IMR-90 (cell line): ENCODE data around the gene ALDH1A2. TPM values are rescaled to one million over a fixed set of nuclear protein-coding genes. Genes with fewer than 3 reads are reported as not detected.

Source experiments
- ATAC-seq: fragments of 200-7000 bp; cut with Tn5 transposase; 2 replicates; pipeline ENCODE4 v1.9.1; 2020; ENCODE audit warnings: low read depth, mild to moderate bottlenecking, moderate library complexity
- BruUV-seq: library from RNA; stranded (reverse); fragments of 400-500 nt; replicated peaks from 2 replicates; lab custom pipeline; 2021; lab: Mats Ljungman, UMichigan
- CTCF ChIA-PET: fragments of 300-600 bp; formaldehyde crosslinking; extraction: SDS; loops from one replicate; lab custom pipeline; 2021; ENCODE audit warnings: antibody characterized with exemption; lab: Yijun Ruan, JAX
- POLR2A ChIA-PET: fragments of 300-600 bp; sonication (Branson Sonifier 250); formaldehyde crosslinking; loops from one replicate; lab custom pipeline; 2022; ENCODE audit warnings: antibody characterized with exemption; ENCODE audit not compliant: unreplicated experiment; lab: Charles Lee
- DNase-seq: peaks from one replicate; pipeline ENCODE4 v3.0.0; 2013
- H2AFZ ChIP-seq: replicated peaks from 2 replicates; pipeline ENCODE3; 2013; ENCODE audit warnings: low read length, mild to moderate bottlenecking; ENCODE audit not compliant: poor library complexity
- H2AK5ac ChIP-seq: 2 replicates; pipeline ENCODE4 v1.6.1; 2013; ENCODE audit warnings: low read depth, low read length, inconsistent platforms
- H2AK9ac ChIP-seq: replicated peaks from 2 replicates; pipeline ENCODE3; 2013; ENCODE audit warnings: mild to moderate bottlenecking, low read depth, low read length, moderate library complexity; ENCODE audit not compliant: poor library complexity
- H2BK120ac ChIP-seq: 2 replicates; pipeline ENCODE4 v1.6.1; 2013; ENCODE audit warnings: low read depth, low read length, inconsistent platforms
- H2BK15ac ChIP-seq: 3 replicates; pipeline ENCODE4 v1.6.1; 2013; ENCODE audit warnings: low read depth, low read length, inconsistent platforms
- H2BK20ac ChIP-seq: 2 replicates; pipeline ENCODE4 v1.6.1; 2013; ENCODE audit warnings: low read depth, mild to moderate bottlenecking, inconsistent platforms, low read length, moderate library complexity
- H2BK5ac ChIP-seq: 2 replicates; pipeline ENCODE4 v1.6.1; 2013; ENCODE audit warnings: mild to moderate bottlenecking, low read depth, low read length, inconsistent platforms; ENCODE audit not compliant: poor library complexity, severe bottlenecking
- H3K14ac ChIP-seq: replicated peaks from 2 replicates; pipeline ENCODE4 v1.6.1; 2013; ENCODE audit warnings: low read depth, low read length, inconsistent platforms
- H3K18ac ChIP-seq: 2 replicates; pipeline ENCODE4 v1.6.1; 2013; ENCODE audit warnings: low read depth, low read length, control low read depth
- H3K23ac ChIP-seq: 2 replicates; pipeline ENCODE4 v1.6.1; 2013; ENCODE audit warnings: low read depth, low read length, inconsistent platforms
- H3K27ac ChIP-seq: 2 replicates; pipeline ENCODE4 v1.5.1; 2013; ENCODE audit warnings: mild to moderate bottlenecking, control low read depth, low read length; ENCODE audit not compliant: insufficient read depth
- H3K27me3 ChIP-seq: 2 replicates; pipeline ENCODE4 v1.6.1; 2013; ENCODE audit warnings: low read length; ENCODE audit not compliant: control insufficient read depth, insufficient read depth
- H3K36me3 ChIP-seq: 2 replicates; pipeline ENCODE4 v1.6.1; 2013; ENCODE audit warnings: low read length, mixed read lengths; ENCODE audit not compliant: control insufficient read depth, insufficient read depth
- H3K4ac ChIP-seq: 2 replicates; pipeline ENCODE4 v1.6.1; 2013; ENCODE audit warnings: low read depth, low read length, inconsistent platforms
- H3K4me1 ChIP-seq: 2 replicates; pipeline ENCODE4 v1.6.1; 2013; ENCODE audit warnings: low read length, mixed read lengths; ENCODE audit not compliant: control insufficient read depth, insufficient read depth
- H3K4me2 ChIP-seq: 2 replicates; pipeline ENCODE4 v1.6.1; 2013; ENCODE audit warnings: low read depth, mild to moderate bottlenecking, control low read depth, low read length, moderate library complexity
- H3K4me3 ChIP-seq: 2 replicates; pipeline ENCODE4 v1.5.1; 2013; ENCODE audit warnings: low read depth, mild to moderate bottlenecking, control low read depth, low read length, moderate library complexity; ENCODE audit not compliant: insufficient read depth
- H3K56ac ChIP-seq: 2 replicates; pipeline ENCODE4 v1.6.1; 2013; ENCODE audit warnings: low read length, inconsistent platforms; ENCODE audit not compliant: insufficient read depth; ENCODE audit errors: extremely low read depth
- H3K79me1 ChIP-seq, 2 experiments: 2 replicates each; pipeline ENCODE4 v1.6.1; 2013; ENCODE audit warnings: low read length in 2 of 2, inconsistent platforms in 1 of 2, low read depth in 1 of 2
- H3K9ac ChIP-seq: 2 replicates; pipeline ENCODE4 v1.6.1; 2013; ENCODE audit warnings: low read depth, low read length, control low read depth
- H3K9me1 ChIP-seq: 2 replicates; pipeline ENCODE4 v1.6.1; 2013; ENCODE audit warnings: low read length, inconsistent platforms; ENCODE audit not compliant: insufficient read depth
- H3K9me3 ChIP-seq: 2 replicates; pipeline ENCODE4 v1.6.1; 2013; ENCODE audit warnings: low read length; ENCODE audit not compliant: control insufficient read depth, insufficient read depth
- H4K20me1 ChIP-seq: 2 replicates; pipeline ENCODE4 v1.6.1; 2013; ENCODE audit warnings: low read length, inconsistent platforms; ENCODE audit not compliant: insufficient read depth
- H4K5ac ChIP-seq: 2 replicates; pipeline ENCODE4 v1.6.1; 2013; ENCODE audit warnings: mild to moderate bottlenecking, low read depth, low read length, control low read depth
- H4K8ac ChIP-seq, 2 experiments: 2 replicates each; pipeline ENCODE4 v1.6.1; 2013; ENCODE audit warnings: low read depth in 2 of 2, low read length in 2 of 2, control low read depth in 1 of 2, inconsistent platforms in 1 of 2
- H4K91ac ChIP-seq: 2 replicates; pipeline ENCODE4 v1.6.1; 2013; ENCODE audit warnings: low read depth, low read length, inconsistent platforms; ENCODE audit not compliant: insufficient read depth
- BHLHE40 ChIP-seq: fragments of 150-350 bp; IDR thresholded peaks from 2 replicates; pipeline ENCODE4 v1.6.1; 2016; ENCODE audit warnings: mild to moderate bottlenecking, low read depth, low read length
- CEBPB ChIP-seq: IDR thresholded peaks from 2 replicates; pipeline ENCODE4 v1.6.1; 2012; ENCODE audit warnings: low read depth, low read length, improper control_type of control experiment
- CHD1 ChIP-seq: IDR thresholded peaks from 2 replicates; pipeline ENCODE4 v1.6.1; 2012; ENCODE audit warnings: low read depth, low read length, improper control_type of control experiment
- CTCF ChIP-seq: conservative IDR thresholded peaks from 2 replicates; pipeline ENCODE4 v1.5.1; 2012; ENCODE audit warnings: mild to moderate bottlenecking, low read depth, low read length, improper control_type of control experiment
- ELK1 ChIP-seq: fragments of 150-350 bp; IDR thresholded peaks from 2 replicates; pipeline ENCODE4 v1.6.1; 2016; ENCODE audit warnings: low read depth, mild to moderate bottlenecking, low read length, moderate library complexity, borderline replicate concordance
- FOS ChIP-seq: fragments of 150-350 bp; IDR thresholded peaks from 2 replicates; pipeline ENCODE4 v1.6.1; 2016; ENCODE audit warnings: low read depth, low read length
- MAFK ChIP-seq: IDR thresholded peaks from 2 replicates; pipeline ENCODE4 v1.6.1; 2012; ENCODE audit warnings: low read depth, low read length, improper control_type of control experiment
- MAZ ChIP-seq: IDR thresholded peaks from 2 replicates; pipeline ENCODE4 v1.6.1; 2012; ENCODE audit warnings: low read depth, mild to moderate bottlenecking, low read length, improper control_type of control experiment, moderate library complexity, borderline replicate concordance
- MXI1 ChIP-seq: IDR thresholded peaks from 2 replicates; pipeline ENCODE4 v1.6.1; 2012; ENCODE audit warnings: low read depth, mild to moderate bottlenecking, low read length, moderate library complexity, borderline replicate concordance
- NFE2L2 ChIP-seq: fragments of 150-350 bp; IDR thresholded peaks from 2 replicates; pipeline ENCODE4 v1.6.1; 2016; ENCODE audit warnings: low read depth, mild to moderate bottlenecking, low read length
- POLR2A ChIP-seq: IDR thresholded peaks from 2 replicates; pipeline ENCODE4 v1.6.1; 2012; ENCODE audit warnings: mild to moderate bottlenecking, low read depth, low read length
- RAD21 ChIP-seq: IDR thresholded peaks from 2 replicates; pipeline ENCODE4 v1.6.1; 2012; ENCODE audit warnings: low read length, improper control_type of control experiment
- RCOR1 ChIP-seq: IDR thresholded peaks from 2 replicates; pipeline ENCODE4 v1.6.1; 2012; ENCODE audit warnings: mild to moderate bottlenecking, low read length, improper control_type of control experiment; ENCODE audit not compliant: insufficient replicate concordance
- RFX5 ChIP-seq: IDR thresholded peaks from 2 replicates; pipeline ENCODE4 v1.8.0; 2012; ENCODE audit warnings: low read depth, mild to moderate bottlenecking, low read length, moderate library complexity
- SMC3 ChIP-seq: fragments of 150-350 bp; IDR thresholded peaks from 2 replicates; pipeline ENCODE4 v1.6.1; 2016; ENCODE audit warnings: low read depth, mild to moderate bottlenecking, antibody characterized with exemption, low read length, moderate library complexity
- USF2 ChIP-seq: fragments of 150-350 bp; IDR thresholded peaks from 2 replicates; pipeline ENCODE4 v1.6.1; 2017; ENCODE audit warnings: mild to moderate bottlenecking, antibody characterized with exemption, low read length, low read depth
- WGBS, 2 experiments: methylation state at CpG; one replicate each; pipeline versions ENCODE4 v1.1.5 to v1.1.7; 2013; ENCODE audit warnings: missing lambda C conversion rate in 2 of 2; ENCODE audit not compliant: insufficient read length in 1 of 2; ENCODE audit errors: extremely low coverage in 2 of 2; 5-methylcytosine and 5-hydroxymethylcytosine counted together
- dilution Hi-C: fragments of 300-500 bp; cut with HindIII; formaldehyde crosslinking; loops from one replicate; pipeline ENCODE4 v1.14.3; 2018; ENCODE audit warnings: low sequenced_read_pairs; ENCODE audit not compliant: unreplicated experiment
- in situ Hi-C: fragments of 300-500 bp; cut with MboI; formaldehyde crosslinking; loops from 3 replicates; pipeline ENCODE4 v1.14.3; 2019; ENCODE audit warnings: low sequenced_read_pairs, inconsistent platforms, mixed read lengths
- intact Hi-C: fragments of 100-400 bp; cut with micrococcal nuclease; formaldehyde crosslinking; loops from 2 replicates; pipeline ENCODE4 v1.10.0; 2022
- polyA plus RNA-seq, 3 experiments: library from polyadenylated mRNA; depleted of rRNA; stranded (reverse); fragments of >200 nt; gene quantifications; 2 replicates each; pipeline ENCODE4 v1.2.3, GENCODE V29; 2012; ENCODE audit warnings: low replicate concordance in 1 of 3
- total RNA-seq: library from RNA; depleted of rRNA; stranded (reverse); fragments of >200 nt; gene quantifications from 2 replicates; pipeline ENCODE4 v1.2.3, GENCODE V29; 2012

Gene ALDH1A2
- total and polyA plus RNA-seq, 2 of the 4 experiments (the other 2 are of a cell fraction), result not detected

GRCh38 chr15:58026051-58026450, 39.5 kb downstream of the ALDH1A2 start:
- in situ Hi-C loops, result no loop called here

More at GRCh38 chr15:58026051-58026450, 39.5 kb downstream of the ALDH1A2 start:
- H3K14ac ChIP-seq, result no peak overlapping the region
- no peak overlapping the region for H3K56ac ChIP-seq
- H3K4ac ChIP-seq, result no peak overlapping the region
- intact Hi-C loops, result no loop called here
- no peak for TF ChIP-seq NFE2L2
- TF ChIP-seq MXI1, result no peak
- TF ChIP-seq ELK1, result no peak
- TF ChIP-seq RFX5, result no peak
- no peak for TF ChIP-seq MAFK
- no peak for TF ChIP-seq CHD1
- no peak for TF ChIP-seq MAZ
- no peak for TF ChIP-seq USF2
- TF ChIP-seq BHLHE40, result no peak
- no peak for TF ChIP-seq SMC3
- no peak for TF ChIP-seq POLR2A
- TF ChIP-seq RCOR1, result no peak
- no peak for TF ChIP-seq CTCF
- no peak for TF ChIP-seq RAD21
- TF ChIP-seq CEBPB, result no peak
- TF ChIP-seq FOS, result no peak
- no peak overlapping the region for H2AFZ ChIP-seq
- H3K79me1 ChIP-seq, result no peaks in the 10 kb centered on the region
- H4K20me1 ChIP-seq, result no peaks in the 10 kb centered on the region
- dilution Hi-C loops, result no loop called here
- no peak overlapping the region for H2BK20ac ChIP-seq
- H3K9me1 ChIP-seq, result no peaks in the 10 kb centered on the region
- WGBS, 2 experiments, result no CpG with 5 or more reads among the region's 1 CpG
- POLR2A ChIA-PET, result no interaction called here
- no peak overlapping the region for H2AK9ac ChIP-seq
- peaks cover 5% of the 10 kb centered on the region for H3K9me3 ChIP-seq
- ATAC-seq (no peak), DNase-seq (no peak)
- H3K4me1 ChIP-seq, result no peaks in the 10 kb centered on the region
- H3K27me3 ChIP-seq, result no peaks in the 10 kb centered on the region
- no peak overlapping the region for H4K5ac ChIP-seq
- H4K8ac ChIP-seq, result no peak overlapping the region
- no peak overlapping the region for H3K4me2 ChIP-seq
- no peak overlapping the region for H2BK120ac ChIP-seq
- H3K36me3 ChIP-seq, result no peaks in the 10 kb centered on the region
- CTCF ChIA-PET, result no interaction called here
- no peak overlapping the region for H3K9ac ChIP-seq
- H3K18ac ChIP-seq, result no peak overlapping the region
- no peak overlapping the region for H2BK5ac ChIP-seq
- BruUV-seq, result no TSS peak
- no peak overlapping the region for H2AK5ac ChIP-seq
- no peak overlapping the region for H3K4me3 ChIP-seq
- H3K27ac ChIP-seq, result no peak overlapping the region
- no peak overlapping the region for H2BK15ac ChIP-seq
- no peak overlapping the region for H3K23ac ChIP-seq
- H4K91ac ChIP-seq, result no peak overlapping the region
